SK-N-MC (cell line): ENCODE results near the gene OTULINL.

ENCODE experiments used
- EZH2 ChIP-seq: fragments of 200-600 bp; sonication (generic); IDR thresholded peaks from one replicate; pipeline ENCODE4 v1.6.1; 2017; ENCODE audit warnings: antibody characterized with exemption
- FOXP2 ChIP-seq: optimal IDR thresholded peaks from 2 replicates; pipeline ENCODE3; 2011; ENCODE audit warnings: mild to moderate bottlenecking, moderate library complexity; ENCODE audit not compliant: insufficient read depth; ENCODE audit errors: extremely low read length, control extremely low read depth
- POLR2AphosphoS5 ChIP-seq: IDR thresholded peaks from 2 replicates; pipeline ENCODE4 v1.6.1; 2012; ENCODE audit warnings: mild to moderate bottlenecking, low read depth, low read length, borderline replicate concordance

GRCh38 chr5:14580398-14581034 is 1.1 kb upstream of the OTULINL start:
- no peak for TF ChIP-seq EZH2
- TF ChIP-seq POLR2AphosphoS5 = no peak
- TF ChIP-seq FOXP2 = no peak
